ENCODE data around the gene WASHC2A.
A peak's percentile ranks its signal among the peaks of the same experiment; 100 is the strongest.
"Not testable (repeated sequence)": the region's sequence is repeated elsewhere in the genome, so short reads cannot be mapped to it uniquely, and the experiment has no call there.

WASHC2A gene

GRCh38 chr10:50061548-50061947 is 6.2 kb upstream of the WASHC2A start:
- not testable (repeated sequence) for DNase-seq

GRCh38 chr10:50063100-50063499 is 4.7 kb upstream of the WASHC2A start:
- no peak for DNase-seq

GRCh38 chr10:50068352-50068659 is 552 bp downstream of the WASHC2A start:
- not testable (repeated sequence) for DNase-seq

- DNase-seq, result not testable (repeated sequence)
Observed at GRCh38 chr10:50075139-50075538, 7.4 kb downstream of the WASHC2A start.

- DNase-seq, result not testable (repeated sequence)
Observed at GRCh38 chr10:50075544-50075943, 7.8 kb downstream of the WASHC2A start.

GRCh38 chr10:50091304-50091703 is 23.6 kb downstream of the WASHC2A start:
- DNase-seq, result not testable (repeated sequence)

- DNase-seq, result not testable (repeated sequence)
Observed at GRCh38 chr10:50092928-50093327, 25.2 kb downstream of the WASHC2A start.

GRCh38 chr10:50094630-50095029 is 26.9 kb downstream of the WASHC2A start:
- DNase-seq, result not testable (repeated sequence)

GRCh38 chr10:50095402-50095801 is 27.6 kb downstream of the WASHC2A start:
- not testable (repeated sequence) for DNase-seq

GRCh38 chr10:50096722-50097121 is 29.0 kb downstream of the WASHC2A start:
- not testable (repeated sequence) for DNase-seq

- DNase-seq, result not testable (repeated sequence)
Observed at GRCh38 chr10:50098645-50099044, 30.9 kb downstream of the WASHC2A start.

- not testable (repeated sequence) for DNase-seq
Observed at GRCh38 chr10:50101139-50101582, 33.4 kb downstream of the WASHC2A start.

- not testable (repeated sequence) for DNase-seq
Observed at GRCh38 chr10:50101747-50102146, 34.0 kb downstream of the WASHC2A start.

GRCh38 chr10:50102267-50102666 is 34.5 kb downstream of the WASHC2A start:
- DNase-seq, result not testable (repeated sequence)

GRCh38 chr10:50108999-50109698 is 41.4 kb downstream of the WASHC2A start:
- DNase-seq, result not testable (repeated sequence)

GRCh38 chr10:50112419-50113112 is 44.8 kb downstream of the WASHC2A start:
- DNase-seq, result not testable (repeated sequence)

- DNase-seq, result not testable (repeated sequence)
Observed at GRCh38 chr10:50126765-50127164, 59.0 kb downstream of the WASHC2A start.

GRCh38 chr10:50127770-50128292 is 60.1 kb downstream of the WASHC2A start:
- not testable (repeated sequence) for DNase-seq

GRCh38 chr10:50131245-50131965 is 63.7 kb downstream of the WASHC2A start:
- not testable (repeated sequence) for DNase-seq

- DNase-seq, result not testable (repeated sequence)
Observed at GRCh38 chr10:50132322-50132721, 64.6 kb downstream of the WASHC2A start.

- not testable (repeated sequence) for DNase-seq
Observed at GRCh38 chr10:50132841-50133240, 65.1 kb downstream of the WASHC2A start.

GRCh38 chr10:50143512-50144174 is 75.9 kb downstream of the WASHC2A start:
- DNase-seq, result not testable (repeated sequence)

- DNase-seq, result peak; percentile 18
Observed at GRCh38 chr10:50145575-50145974, 77.8 kb downstream of the WASHC2A start.

Data from fibroblast of skin of right quadriceps (primary cell).